Ovary (tissue), 9 donors: ENCODE data around the gene RAB6A. TPM values are rescaled to one million over a fixed set of nuclear protein-coding genes. Genes with fewer than 3 reads are reported as not detected.
"Not testable (repeated sequence)": the region's sequence is repeated elsewhere in the genome, so short reads cannot be mapped to it uniquely, and the experiment has no call there.

Experiments
- DNase-seq, 5 donors: peaks; one replicate each; pipeline ENCODE4 v3.0.0-alpha.2; 2019 to 2020
- H3K27ac ChIP-seq, 2 donors: fragments of 200-600 bp; one replicate each; pipeline versions ENCODE4 v1.5.1 to v1.8.0; 2019 to 2022
- H3K27me3 ChIP-seq: fragments of 200-600 bp; one replicate; pipeline ENCODE4 v1.8.0; 2022
- H3K36me3 ChIP-seq: fragments of 200-600 bp; sonication (generic); one replicate; pipeline ENCODE4 v1.5.1; 2019
- H3K4me1 ChIP-seq: one replicate; pipeline ENCODE4 v1.8.1; 2013; ENCODE audit warnings: mild to moderate bottlenecking, moderate library complexity; ENCODE audit not compliant: insufficient read depth
- H3K4me3 ChIP-seq: fragments of 200-600 bp; sonication (generic); one replicate; pipeline ENCODE4 v1.5.1; 2017
- H3K9me3 ChIP-seq, 2 donors: fragments of 200-600 bp in 1 of 2; sonication (generic) in 1 of 2; one replicate each; pipeline versions ENCODE4 v1.5.1 to v1.8.1; 2013 to 2019; ENCODE audit warnings: mild to moderate bottlenecking in 1 of 2, moderate library complexity in 1 of 2
- EP300 ChIP-seq: sonication (generic); formaldehyde crosslinking; IDR thresholded peaks from one replicate; pipeline ENCODE4 v1.6.1; 2017; ENCODE audit warnings: antibody characterized with exemption
- POLR2A ChIP-seq: fragments of 450-650 bp; IDR thresholded peaks from one replicate; pipeline ENCODE4 v1.6.1; 2017; ENCODE audit warnings: antibody characterized with exemption, mild to moderate bottlenecking, moderate library complexity
- WGBS, 3 donors: extraction: QIAGEN DNeasy Blood & Tissue Kit in 1 of 3; methylation state at CpG; one replicate each; pipeline versions ENCODE4 v1.1.5 to v1.1.7; 2013 to 2017; 5-methylcytosine and 5-hydroxymethylcytosine counted together
- intact Hi-C, 4 donors: fragments of 100-400 bp; cut with DNase I; formaldehyde crosslinking; loops; one replicate each; pipeline versions ENCODE4 v1.11.0 to v1.15.1; 2022 to 2023
- polyA plus RNA-seq, 2 donors: library from polyadenylated mRNA; stranded (reverse); fragments of 200-250 nt in 1 of 2; fragments of 350-450 nt in 1 of 2; fragmentation: Illumina TruSeq in 1 of 2; extraction: RNeasy Lipid Tissue Mini Kit (QIAGEN cat#74804) in 1 of 2; gene quantifications; one replicate each; pipeline ENCODE4 v1.2.3, GENCODE V29; 2013 to 2014
- total RNA-seq, 7 donors: library from RNA; depleted of rRNA in 2 of 7; stranded (reverse); fragments of >200 nt in 2 of 7; fragmentation: NEBNext Ultra II Directional in 3 of 7; extraction: Animal tissue kit (Norgen Biotek cat#: 25700) in 3 of 7; gene quantifications; one replicate each; pipeline versions ENCODE4 v1.1.0 to v1.2.4, GENCODE V29; 2016 to 2023
- TF ChIP-seq, protein P1 (sequence below), 3 donors: fragments of 450-650 bp in 2 of 3; fragments of 200-600 bp in 1 of 3; IDR thresholded peaks; one replicate each; pipeline versions ENCODE4 v1.5.1 to v1.8.0; 2016 to 2022; ENCODE audit warnings: antibody characterized with exemption in 3 of 3, mild to moderate bottlenecking in 1 of 3
- donor health status: DM: no; HTN: no; CAD: no; lungs with moderate emphysema.
- donor health status: DM: no; HTN: no; CAD: no.
- donor health status: Bipolar disorder and iron deficiency.
- donor health status: DM: yes; HTN: yes; CAD: no.
- donor health status: DM: no; HTN: no; CAD: no.
- donor health status: DM: yes; HTN: yes; CAD: no.

Gene RAB6A
- total and polyA plus RNA-seq, 9 donors = 55.9 to 128 (median 102) TPM

DNA sequence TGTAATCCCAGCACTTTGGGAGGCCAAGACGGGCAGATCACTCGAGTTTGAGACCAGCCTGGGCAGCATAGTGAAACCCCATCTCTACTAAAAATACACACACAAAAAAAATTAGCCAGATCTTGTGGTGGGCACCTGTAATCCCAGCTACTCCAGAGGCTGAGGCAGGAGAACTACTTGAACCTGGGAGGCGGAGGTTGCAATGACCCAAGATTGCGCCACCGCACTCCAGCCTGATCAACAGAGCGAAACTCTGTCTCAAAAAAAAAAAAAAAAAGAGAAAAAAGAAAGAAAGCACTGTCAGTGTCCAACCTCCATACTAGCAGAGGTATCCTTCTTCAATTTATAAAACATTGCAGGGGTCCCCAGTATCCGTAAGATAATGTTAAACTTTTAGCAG is 17.8 kb downstream of the RAB6A start:
- TF ChIP-seq EP300 = no peak
- TF ChIP-seq, protein P1, sequence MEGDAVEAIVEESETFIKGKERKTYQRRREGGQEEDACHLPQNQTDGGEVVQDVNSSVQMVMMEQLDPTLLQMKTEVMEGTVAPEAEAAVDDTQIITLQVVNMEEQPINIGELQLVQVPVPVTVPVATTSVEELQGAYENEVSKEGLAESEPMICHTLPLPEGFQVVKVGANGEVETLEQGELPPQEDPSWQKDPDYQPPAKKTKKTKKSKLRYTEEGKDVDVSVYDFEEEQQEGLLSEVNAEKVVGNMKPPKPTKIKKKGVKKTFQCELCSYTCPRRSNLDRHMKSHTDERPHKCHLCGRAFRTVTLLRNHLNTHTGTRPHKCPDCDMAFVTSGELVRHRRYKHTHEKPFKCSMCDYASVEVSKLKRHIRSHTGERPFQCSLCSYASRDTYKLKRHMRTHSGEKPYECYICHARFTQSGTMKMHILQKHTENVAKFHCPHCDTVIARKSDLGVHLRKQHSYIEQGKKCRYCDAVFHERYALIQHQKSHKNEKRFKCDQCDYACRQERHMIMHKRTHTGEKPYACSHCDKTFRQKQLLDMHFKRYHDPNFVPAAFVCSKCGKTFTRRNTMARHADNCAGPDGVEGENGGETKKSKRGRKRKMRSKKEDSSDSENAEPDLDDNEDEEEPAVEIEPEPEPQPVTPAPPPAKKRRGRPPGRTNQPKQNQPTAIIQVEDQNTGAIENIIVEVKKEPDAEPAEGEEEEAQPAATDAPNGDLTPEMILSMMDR (IDR thresholded peaks at IDR 0.05) = no peak
- TF ChIP-seq POLR2A = no peak
- H3K36me3 ChIP-seq = no peaks in the 10 kb centered on the region
- 93 to 97% (median 94%) methylated on average over 7 of the region's 7 CpGs for WGBS, 3 donors

DNA sequence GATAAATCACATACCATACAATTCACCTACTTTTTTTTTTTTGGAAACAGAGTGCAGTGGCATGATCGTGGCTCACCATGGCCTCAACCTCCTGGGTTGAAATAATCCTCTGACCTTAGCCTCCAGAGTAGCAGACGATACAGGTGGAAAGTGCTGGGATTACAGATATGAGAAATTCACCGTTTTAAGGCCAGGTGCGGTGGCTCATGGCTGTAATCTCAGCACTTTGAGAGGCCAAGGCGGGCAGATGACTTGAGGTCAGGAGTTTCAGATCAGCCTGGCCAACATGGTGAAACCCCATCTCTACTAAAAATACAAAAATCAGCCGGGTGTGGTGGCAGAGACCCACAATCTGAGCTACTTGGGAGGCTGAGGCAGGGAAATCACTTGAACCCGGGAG is 24.9 kb downstream of the RAB6A start:
- intact Hi-C loops, H3K4me1 ChIP-seq, H3K4me3 ChIP-seq, DNase-seq, H3K36me3 ChIP-seq, H3K27ac ChIP-seq, H3K9me3 ChIP-seq, H3K27me3 ChIP-seq: not testable (repeated sequence)
- WGBS, 3 donors = 62 to 81% (median 70%) methylated on average over 7 of the region's 7 CpGs

More for the DNA sequence above, 17.8 kb downstream of the RAB6A start:
- Histone ChIP-seq H3K4me3 (no peak overlapping the region), H3K9me3 (no peaks in the 10 kb centered on the region), H3K4me1 (peaks cover 2% of the 10 kb centered on the region), H3K27ac (no peak overlapping the region), H3K27me3 (no peaks in the 10 kb centered on the region)
- intact Hi-C loops = no loop called here
- no peak for DNase-seq

DNA sequence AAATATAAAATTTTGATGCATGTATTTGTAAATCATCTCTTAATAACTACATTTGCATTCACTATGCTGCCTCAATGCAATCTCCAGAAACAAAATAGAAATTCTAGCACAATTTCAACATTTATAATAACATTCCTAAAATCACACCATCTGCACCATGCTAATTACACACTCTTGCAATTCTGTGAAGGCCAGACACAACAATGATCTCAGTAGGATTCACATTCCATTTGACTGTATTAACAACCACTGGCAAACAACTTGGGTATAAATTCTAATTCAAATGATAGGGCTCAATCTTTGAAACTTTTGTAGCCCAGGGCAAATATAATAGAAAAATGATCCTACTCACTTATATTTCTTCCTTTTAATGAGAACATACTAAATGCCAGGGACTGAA is 25.9 kb downstream of the RAB6A start:
- Histone ChIP-seq H3K27ac (no peak overlapping the region), H3K27me3 (no peaks in the 10 kb centered on the region), H3K4me3 (no peak overlapping the region), H3K36me3 (no peaks in the 10 kb centered on the region), H3K4me1 (peaks cover 6% of the 10 kb centered on the region), H3K9me3 (no peaks in the 10 kb centered on the region)
- TF ChIP-seq, protein P1 (IDR thresholded peaks at IDR 0.05) = no peak
- TF ChIP-seq EP300 (no peak), POLR2A (no peak)
- intact Hi-C loops = no loop called here
- no peak for DNase-seq

DNA sequence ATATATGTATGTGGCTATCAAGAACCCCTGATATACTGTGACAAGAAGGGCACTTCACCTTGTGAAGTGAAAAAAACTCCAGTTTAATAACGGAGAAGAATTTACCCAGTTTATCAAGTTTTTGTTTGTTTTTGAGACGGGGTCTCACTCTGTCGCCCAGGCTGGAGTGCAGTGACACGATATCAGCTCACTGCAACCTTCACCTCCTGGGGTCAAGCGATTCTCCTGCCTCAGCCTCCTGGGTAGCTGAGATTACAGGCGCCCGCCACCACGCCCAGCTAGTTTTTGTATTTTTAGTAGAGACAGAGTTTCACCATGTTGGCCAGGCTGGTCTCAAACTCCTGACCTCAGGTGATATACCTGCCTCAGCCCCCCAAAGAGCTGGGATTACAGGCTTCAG is 26.9 kb downstream of the RAB6A start:
- intact Hi-C loops, H3K36me3 ChIP-seq, H3K27ac ChIP-seq, DNase-seq, H3K27me3 ChIP-seq, H3K9me3 ChIP-seq, H3K4me1 ChIP-seq, H3K4me3 ChIP-seq: not testable (repeated sequence)
- WGBS, 3 donors = 96 to 98% (median 96%) methylated on average over 8 of the region's 8 CpGs

DNA sequence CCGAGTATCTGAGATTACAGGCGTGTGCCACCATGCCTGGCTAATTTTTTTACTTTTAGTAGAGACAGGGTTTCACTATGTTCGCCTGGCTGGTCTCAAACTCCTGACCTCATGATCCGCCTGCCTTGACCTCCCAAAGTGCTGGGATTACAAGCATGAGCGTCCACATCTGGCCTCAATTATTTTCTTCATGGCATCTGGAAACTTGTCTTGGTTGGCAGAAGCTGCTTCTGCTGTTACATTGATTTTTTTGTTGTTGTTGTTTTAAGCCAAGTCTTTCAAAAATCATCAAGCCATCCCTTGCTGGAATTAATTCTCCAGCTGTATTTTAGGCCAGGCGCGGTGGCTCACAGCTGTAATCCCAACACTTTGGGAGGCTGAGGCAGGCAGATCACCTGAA is 27.9 kb downstream of the RAB6A start:
- H3K27me3 ChIP-seq, H3K27ac ChIP-seq, DNase-seq, intact Hi-C loops, H3K36me3 ChIP-seq, H3K4me3 ChIP-seq, H3K4me1 ChIP-seq, H3K9me3 ChIP-seq: not testable (repeated sequence)
- 89 to 95% (median 90%) methylated on average over 7 of the region's 7 CpGs for WGBS, 3 donors

DNA sequence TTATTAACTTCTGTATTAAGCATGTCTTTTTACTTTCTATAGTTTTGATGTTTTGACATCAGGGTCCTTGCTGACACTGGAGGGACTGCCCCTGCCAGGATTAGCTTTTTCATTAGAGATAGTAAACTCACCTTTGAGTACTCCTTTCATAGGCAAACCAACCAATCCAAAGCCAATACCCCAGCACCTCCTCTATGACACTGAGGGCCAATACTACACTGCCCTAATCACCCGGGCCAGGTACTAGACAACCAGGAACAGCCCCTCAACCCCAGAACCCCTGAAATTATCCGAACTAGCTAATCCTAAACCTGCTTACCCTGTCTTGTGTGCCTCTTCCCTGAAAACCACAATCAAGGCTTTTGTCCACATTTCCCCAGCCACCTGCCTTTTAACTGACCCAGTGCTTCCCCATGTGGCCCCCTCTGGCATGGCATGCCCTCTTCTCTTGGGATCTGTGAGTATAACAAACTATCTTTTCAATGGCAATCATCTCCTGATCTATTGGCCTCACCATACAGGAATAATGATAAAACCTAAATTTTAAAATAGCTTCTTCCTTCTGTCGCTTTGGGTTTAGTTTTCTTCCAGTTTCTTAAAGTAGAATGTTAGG is 31.2 kb downstream of the RAB6A start:
- H3K4me1 ChIP-seq = peaks cover 5% of the 10 kb centered on the region
- no peak overlapping the region for H3K4me3 ChIP-seq
- H3K27me3 ChIP-seq = no peaks in the 10 kb centered on the region
- intact Hi-C loops = no loop called here
- H3K27ac ChIP-seq = no peak overlapping the region
- no peaks in the 10 kb centered on the region for H3K9me3 ChIP-seq
- 92 to 98% (median 96%) methylated on average over 3 of the region's 3 CpGs for WGBS, 3 donors
- TF ChIP-seq, protein P1 (IDR thresholded peaks at IDR 0.05) = no peak
- TF ChIP-seq POLR2A = no peak
- TF ChIP-seq EP300 = no peak
- DNase-seq = no peak
- H3K36me3 ChIP-seq = no peaks in the 10 kb centered on the region
